Camera-type eye (tissue), 1 donor: ENCODE results near the gene TRAK1. TPM values are rescaled to one million over a fixed set of nuclear protein-coding genes. Genes with fewer than 3 reads are reported as not detected.

Source experiments
- total RNA-seq: library from RNA; depleted of rRNA; stranded (reverse); fragments of >200 nt; gene quantifications from one replicate; pipeline ENCODE4 v1.2.3, GENCODE V29; 2014

TRAK1 gene
- total RNA-seq: 105 TPM

GRCh38 chr3:42090973-42091731 is at the start of gene TRAK1:
Gene TRAK1 (plus strand): TSS chr3:42091357. CDS start chr3:42091470, 113 bp downstream.

GRCh38 chr3:42266085-42266484 is 174.9 kb downstream of the TRAK1 start, which contains the start of gene CCK:
Gene CCK (minus strand): TSS chr3:42266185. CDS start chr3:42263630, 2,555 bp downstream.

Other genes starting within 250 kb of the TRAK1 start
- 31.4 TPM for gene ULK4, start 129.3 kb upstream of the TRAK1 start, total RNA-seq
- 5.6 TPM for gene CCK, start 174.8 kb downstream of the TRAK1 start, total RNA-seq